ENCODE measurements around the gene AFAP1L2.

AFAP1L2 gene

DNA sequence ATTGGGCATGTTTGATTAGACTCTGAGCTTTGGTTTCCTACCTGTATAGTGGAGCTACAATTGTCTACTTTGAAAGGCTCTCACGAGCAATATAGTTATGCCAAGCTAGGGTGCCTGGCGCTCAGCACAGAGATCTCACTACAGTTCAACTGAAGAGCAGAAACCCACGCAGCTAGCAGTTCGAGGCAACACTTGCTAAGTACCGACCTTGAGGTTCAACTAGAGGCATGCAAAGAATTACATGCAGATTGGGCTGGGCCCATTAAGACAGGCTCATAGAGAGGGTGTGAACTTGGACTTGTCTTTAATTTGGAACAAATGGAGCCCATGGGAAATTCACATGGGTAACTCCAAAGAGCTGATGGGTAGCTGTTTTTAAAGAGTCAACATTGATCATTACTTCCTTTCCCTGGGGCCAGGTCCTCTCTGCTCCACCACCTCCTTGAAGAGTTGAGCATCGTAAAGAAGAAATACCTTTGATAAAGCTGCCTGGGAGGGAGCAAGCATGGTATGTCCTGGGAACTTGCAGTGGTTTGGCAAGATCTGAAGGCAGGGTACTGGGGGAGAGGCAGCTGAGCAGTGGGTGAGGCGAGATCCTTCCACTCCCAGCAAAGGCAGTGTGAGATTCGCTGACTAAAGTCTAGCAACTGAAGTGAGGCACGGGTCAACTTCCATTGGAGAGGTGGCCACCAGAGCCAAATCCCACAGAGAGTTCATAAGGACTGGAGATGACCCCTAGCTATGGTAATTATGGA lies 25.5 kb upstream of the AFAP1L2 start:
- no peak for DNase-seq (ENCODE audit: low read depth)
- H3K4me3 ChIP-seq (ENCODE audit: control insufficient read depth, low read depth, low read length), result no peak overlapping the region
- TF ChIP-seq, protein P1, sequence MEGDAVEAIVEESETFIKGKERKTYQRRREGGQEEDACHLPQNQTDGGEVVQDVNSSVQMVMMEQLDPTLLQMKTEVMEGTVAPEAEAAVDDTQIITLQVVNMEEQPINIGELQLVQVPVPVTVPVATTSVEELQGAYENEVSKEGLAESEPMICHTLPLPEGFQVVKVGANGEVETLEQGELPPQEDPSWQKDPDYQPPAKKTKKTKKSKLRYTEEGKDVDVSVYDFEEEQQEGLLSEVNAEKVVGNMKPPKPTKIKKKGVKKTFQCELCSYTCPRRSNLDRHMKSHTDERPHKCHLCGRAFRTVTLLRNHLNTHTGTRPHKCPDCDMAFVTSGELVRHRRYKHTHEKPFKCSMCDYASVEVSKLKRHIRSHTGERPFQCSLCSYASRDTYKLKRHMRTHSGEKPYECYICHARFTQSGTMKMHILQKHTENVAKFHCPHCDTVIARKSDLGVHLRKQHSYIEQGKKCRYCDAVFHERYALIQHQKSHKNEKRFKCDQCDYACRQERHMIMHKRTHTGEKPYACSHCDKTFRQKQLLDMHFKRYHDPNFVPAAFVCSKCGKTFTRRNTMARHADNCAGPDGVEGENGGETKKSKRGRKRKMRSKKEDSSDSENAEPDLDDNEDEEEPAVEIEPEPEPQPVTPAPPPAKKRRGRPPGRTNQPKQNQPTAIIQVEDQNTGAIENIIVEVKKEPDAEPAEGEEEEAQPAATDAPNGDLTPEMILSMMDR (conservative IDR thresholded peaks at IDR 0.05; ENCODE audit: control insufficient read depth, insufficient read depth, low read depth, low read length), result no peak

DNA sequence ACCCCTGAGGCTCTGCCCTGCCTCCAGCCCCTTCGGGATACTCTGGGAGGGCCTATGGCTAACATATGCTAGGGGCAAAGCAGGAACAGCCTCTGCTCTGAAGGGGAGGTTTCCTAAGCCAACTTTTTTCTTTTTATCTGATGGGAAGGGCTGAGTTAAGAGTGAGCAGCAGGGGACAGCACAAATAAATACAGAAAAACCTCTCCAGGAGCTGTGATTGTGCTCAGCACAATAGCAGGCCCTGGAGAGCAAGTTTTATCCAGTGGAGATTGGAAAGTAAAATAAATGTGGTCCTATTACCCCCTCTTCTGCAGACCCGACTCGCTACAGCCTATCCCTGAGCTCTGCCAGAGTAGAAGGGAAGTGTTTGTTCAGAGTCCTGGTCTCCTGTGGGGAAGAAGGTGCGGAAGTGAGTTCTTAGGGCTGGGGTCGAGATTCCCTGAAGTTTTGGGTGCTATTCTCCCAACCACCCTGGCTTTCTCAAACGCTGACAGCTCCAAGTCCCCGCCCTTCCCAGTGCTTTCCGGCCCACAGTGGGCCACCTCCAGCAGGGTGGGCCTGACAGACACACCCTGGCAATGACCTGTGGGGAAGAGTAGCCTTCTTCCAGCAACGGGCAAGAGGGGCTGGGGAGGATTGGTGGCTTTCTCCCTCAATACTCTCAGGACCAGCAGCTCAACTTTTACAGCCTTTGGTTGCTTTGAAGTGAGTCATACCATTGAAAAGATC lies 23.0 kb upstream of the AFAP1L2 start:
- TF ChIP-seq, protein P1 (conservative IDR thresholded peaks at IDR 0.05; ENCODE audit: control insufficient read depth, insufficient read depth, low read depth, low read length), result no peak
- no peak for DNase-seq (ENCODE audit: low read depth)
- no peak overlapping the region for H3K4me3 ChIP-seq (ENCODE audit: control insufficient read depth, low read depth, low read length)

DNA sequence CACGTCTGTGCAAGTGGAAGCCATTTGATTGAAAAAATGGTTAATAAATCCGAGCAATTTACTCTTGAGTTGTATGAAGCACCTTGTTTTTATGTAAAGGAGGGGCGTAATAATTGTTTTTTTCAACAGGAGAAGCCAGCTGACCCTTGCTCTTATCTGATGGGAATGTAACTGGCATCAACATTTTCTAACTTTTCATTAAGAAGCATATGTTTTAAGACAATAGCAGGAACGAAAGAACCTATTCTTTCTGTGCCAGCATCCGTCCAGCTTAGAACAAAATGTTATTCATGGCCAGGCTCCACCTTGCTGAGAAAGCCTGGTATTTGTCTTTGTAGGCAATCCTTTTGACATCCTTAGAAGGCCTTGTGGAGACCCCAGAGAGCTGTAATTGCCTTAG lies 22.2 kb upstream of the AFAP1L2 start:
- no peak for DNase-seq (ENCODE audit: low read depth)
- TF ChIP-seq, protein P1 (conservative IDR thresholded peaks at IDR 0.05; ENCODE audit: control insufficient read depth, insufficient read depth, low read depth, low read length), result no peak

DNA sequence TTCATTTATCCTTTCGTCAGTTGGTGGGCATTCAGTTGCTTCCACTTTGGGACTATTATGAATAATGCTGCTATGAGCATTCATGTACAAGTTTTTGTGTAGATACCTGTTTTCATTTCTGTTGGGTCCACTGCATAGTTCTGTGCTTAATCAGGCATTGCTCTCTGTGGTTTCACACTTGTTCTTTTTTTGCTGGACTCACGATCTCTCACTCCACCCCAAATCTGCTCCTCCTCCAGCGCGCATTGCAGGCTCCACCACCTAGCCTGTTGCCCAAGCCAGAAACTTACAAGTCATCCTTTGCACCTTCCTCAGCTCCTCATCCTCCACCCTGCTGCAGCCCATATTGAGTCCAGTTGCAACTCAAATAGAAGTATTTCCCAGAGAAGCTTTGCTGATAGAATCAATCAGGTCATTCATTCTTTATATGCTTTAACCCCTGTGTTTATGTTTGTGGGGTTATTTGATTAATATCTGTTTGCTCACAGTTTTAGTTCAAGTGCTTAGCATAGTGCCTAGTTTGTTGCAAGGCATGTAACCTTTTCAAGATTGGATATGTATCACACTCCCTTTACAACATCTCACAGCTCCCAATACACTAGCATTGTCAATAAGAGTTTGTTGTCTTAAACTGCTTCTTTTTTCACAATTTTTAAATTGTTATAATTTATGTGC lies 16.6 kb upstream of the AFAP1L2 start:
- DNase-seq (ENCODE audit: low read depth), result no peak
- TF ChIP-seq, protein P1 (conservative IDR thresholded peaks at IDR 0.05; ENCODE audit: control insufficient read depth, insufficient read depth, low read depth, low read length), result no peak

More for the DNA sequence above, 22.2 kb upstream of the AFAP1L2 start:
- H3K4me3 ChIP-seq (ENCODE audit: control insufficient read depth, low read depth, low read length), result no peak overlapping the region

DNA sequence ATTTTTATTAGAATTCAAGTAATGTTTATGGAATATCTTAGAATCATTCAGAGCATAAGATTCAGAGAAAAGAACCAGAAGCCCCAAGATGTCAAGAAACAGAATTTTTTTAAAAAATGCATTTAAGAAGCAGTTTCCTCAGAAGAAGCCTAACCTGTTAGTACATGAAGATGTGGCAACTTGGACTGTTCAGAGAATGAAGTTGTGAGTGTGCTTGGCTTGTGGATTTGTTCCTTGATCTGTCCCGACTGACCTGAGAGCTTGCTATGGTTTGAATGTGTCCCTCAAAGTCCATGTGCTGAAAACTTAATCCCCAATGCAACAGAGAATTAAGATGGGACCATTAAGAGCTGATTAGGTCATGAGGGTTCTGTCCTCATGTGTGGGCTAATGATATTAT lies 13.8 kb upstream of the AFAP1L2 start:
- no peak overlapping the region for H3K4me3 ChIP-seq (ENCODE audit: control insufficient read depth, low read depth, low read length)
- TF ChIP-seq, protein P1 (conservative IDR thresholded peaks at IDR 0.05; ENCODE audit: control insufficient read depth, insufficient read depth, low read depth, low read length), result no peak
- no peak for DNase-seq (ENCODE audit: low read depth)

More for the DNA sequence above, 16.6 kb upstream of the AFAP1L2 start:
- no peak overlapping the region for H3K4me3 ChIP-seq (ENCODE audit: control insufficient read depth, low read depth, low read length)

DNA sequence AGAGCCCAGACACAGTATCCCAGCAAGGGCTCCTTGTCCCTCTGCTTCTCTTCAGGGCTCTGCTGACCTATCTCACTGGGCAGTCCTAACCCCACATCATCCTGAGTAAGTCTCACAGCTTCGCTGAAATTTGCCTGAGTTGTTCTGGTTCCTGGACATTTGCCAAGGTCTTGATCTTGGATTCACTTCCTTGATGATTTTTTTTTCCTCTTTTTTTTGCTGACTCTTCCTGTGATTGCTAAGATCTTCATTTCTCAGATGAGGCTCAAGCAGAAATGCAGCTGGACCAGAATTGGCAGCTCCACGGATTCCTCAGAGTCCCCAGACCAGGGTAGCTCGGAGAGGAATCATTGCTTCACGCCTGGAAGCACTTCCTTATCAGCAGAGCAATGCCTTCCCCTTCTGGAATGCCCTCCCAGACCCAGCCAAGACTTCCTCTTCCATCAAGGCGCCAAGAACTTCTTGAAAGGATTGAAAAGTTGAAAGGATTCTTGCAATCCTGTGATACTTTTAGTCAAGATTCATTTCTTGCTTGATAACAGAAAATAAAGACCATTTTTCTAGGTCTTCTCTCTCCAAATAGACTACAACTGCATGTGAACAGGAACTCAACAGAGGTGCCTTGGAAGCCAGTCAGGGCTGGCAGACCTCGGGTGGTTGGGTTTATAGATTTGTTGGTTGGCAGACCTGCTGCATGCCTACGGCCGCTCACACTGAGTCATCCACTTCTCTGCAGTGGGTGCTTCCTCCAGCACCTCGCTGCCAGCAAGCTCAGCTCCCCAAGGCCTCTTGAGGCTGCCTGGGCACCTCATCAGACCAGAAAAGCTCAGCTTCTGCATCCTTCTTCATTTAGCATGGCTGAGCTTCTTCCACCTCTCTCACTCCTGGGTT lies 8.8 kb upstream of the AFAP1L2 start:
- peak; percentile 78 for DNase-seq (ENCODE audit: low read depth)
- no peak overlapping the region for H3K4me3 ChIP-seq (ENCODE audit: control insufficient read depth, low read depth, low read length)
- TF ChIP-seq, protein P1 (conservative IDR thresholded peaks at IDR 0.05; ENCODE audit: control insufficient read depth, insufficient read depth, low read depth, low read length), result no peak
